Lower leg skin (tissue), 3 donors: ENCODE measurements around the gene BOK.

Experiments
- CTCF ChIP-seq, 3 donors: fragments of 450-650 bp; IDR thresholded peaks; one replicate each; pipeline ENCODE4 v1.5.1; 2016; ENCODE audit warnings: antibody characterized with exemption in 3 of 3, mild to moderate bottlenecking in 3 of 3, moderate library complexity in 2 of 3
- POLR2A ChIP-seq, 2 donors: fragments of 450-650 bp; IDR thresholded peaks; one replicate each; pipeline ENCODE4 v1.6.1; 2016 to 2017; ENCODE audit warnings: antibody characterized with exemption in 2 of 2, mild to moderate bottlenecking in 1 of 2, moderate library complexity in 1 of 2

GRCh38 chr2:241519669-241520068 is 38.9 kb upstream of the BOK start:
- TF ChIP-seq POLR2A (IDR thresholded peaks at IDR 0.05) (no peak), CTCF (IDR thresholded peaks at IDR 0.05) (no peak)
